ENCODE data around the gene ZNF618.

ZNF618 gene, protein sequence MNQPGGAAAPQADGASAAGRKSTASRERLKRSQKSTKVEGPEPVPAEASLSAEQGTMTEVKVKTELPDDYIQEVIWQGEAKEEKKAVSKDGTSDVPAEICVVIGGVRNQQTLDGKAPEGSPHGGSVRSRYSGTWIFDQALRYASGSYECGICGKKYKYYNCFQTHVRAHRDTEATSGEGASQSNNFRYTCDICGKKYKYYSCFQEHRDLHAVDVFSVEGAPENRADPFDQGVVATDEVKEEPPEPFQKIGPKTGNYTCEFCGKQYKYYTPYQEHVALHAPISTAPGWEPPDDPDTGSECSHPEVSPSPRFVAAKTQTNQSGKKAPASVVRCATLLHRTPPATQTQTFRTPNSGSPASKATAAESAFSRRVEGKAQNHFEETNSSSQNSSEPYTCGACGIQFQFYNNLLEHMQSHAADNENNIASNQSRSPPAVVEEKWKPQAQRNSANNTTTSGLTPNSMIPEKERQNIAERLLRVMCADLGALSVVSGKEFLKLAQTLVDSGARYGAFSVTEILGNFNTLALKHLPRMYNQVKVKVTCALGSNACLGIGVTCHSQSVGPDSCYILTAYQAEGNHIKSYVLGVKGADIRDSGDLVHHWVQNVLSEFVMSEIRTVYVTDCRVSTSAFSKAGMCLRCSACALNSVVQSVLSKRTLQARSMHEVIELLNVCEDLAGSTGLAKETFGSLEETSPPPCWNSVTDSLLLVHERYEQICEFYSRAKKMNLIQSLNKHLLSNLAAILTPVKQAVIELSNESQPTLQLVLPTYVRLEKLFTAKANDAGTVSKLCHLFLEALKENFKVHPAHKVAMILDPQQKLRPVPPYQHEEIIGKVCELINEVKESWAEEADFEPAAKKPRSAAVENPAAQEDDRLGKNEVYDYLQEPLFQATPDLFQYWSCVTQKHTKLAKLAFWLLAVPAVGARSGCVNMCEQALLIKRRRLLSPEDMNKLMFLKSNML

DNA sequence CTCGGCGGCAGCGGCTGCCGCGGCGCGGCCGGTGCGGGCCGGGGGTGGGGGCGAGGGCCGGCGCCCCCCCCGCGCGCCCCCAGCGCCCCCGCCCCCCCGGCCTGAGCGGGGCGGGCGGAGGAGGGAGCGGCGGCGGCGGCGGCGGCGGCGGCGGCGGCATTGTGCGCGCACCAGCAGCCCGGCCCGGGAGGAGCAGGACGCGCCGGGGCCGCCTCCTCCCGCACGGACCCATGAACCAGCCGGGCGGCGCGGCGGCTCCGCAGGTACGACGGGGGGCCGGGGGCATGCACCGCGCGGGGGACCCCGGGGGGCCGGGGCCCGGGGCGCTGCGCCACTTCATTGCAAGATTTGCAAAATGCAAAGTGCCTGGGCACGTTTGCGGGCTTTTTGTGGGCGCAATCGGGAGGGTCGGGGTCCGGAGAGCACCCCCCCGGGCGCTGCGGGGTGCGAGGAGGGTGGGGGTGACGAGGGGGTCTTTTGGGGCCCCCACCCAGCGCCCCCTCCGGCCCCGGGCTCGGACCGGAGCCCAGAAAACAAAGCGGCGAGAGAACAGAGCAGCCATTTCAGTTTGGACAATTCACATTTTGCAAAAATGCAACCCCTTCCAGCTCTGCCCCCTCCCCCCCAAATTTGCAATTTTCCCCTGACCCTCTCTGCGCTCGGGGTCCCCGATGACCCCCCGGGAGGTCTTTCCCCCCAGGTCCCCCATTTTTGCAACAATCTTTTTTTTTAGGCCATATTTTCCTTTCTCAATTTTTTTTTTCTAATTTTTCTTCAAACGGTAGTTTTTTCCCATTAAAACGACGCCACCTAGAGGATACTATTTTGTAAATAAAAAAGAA is at the start of gene ZNF618:
TSS of gene ZNF618 (plus strand) at position 159 of the 842 bp plus-strand sequence. CDS start at position 231, 72 bp downstream.
- peaks cover 49% of the 10 kb centered on the region for H3K4me1 ChIP-seq (ENCODE audit: insufficient read depth, low read length, poor library complexity, severe bottlenecking)
- H3K4me2 ChIP-seq (ENCODE audit: low read depth, low read length, poor library complexity, severe bottlenecking), result peak within 1 kb of the TSS; percentile 94
- H3K36me3 ChIP-seq (ENCODE audit: insufficient read depth, low read length), result no peaks in the 10 kb centered on the region
- H3K9me2 ChIP-seq (replicated peaks; ENCODE audit: low read depth, low read length), result no peaks in the 10 kb centered on the region
- peak within 1 kb of the TSS; percentile 82 for H2AFZ ChIP-seq (ENCODE audit: low read length)
- H3K9ac ChIP-seq (ENCODE audit: low read depth, low read length, poor library complexity, severe bottlenecking), result peak within 1 kb of the TSS; percentile 86
- no peaks in the 10 kb centered on the region for H3K27me3 ChIP-seq (ENCODE audit: insufficient read depth, low read length, poor library complexity, severe bottlenecking)
- peaks cover 45% of the 10 kb centered on the region for H3K79me2 ChIP-seq (ENCODE audit: insufficient read depth, low read length)
- no peaks in the 10 kb centered on the region for H3K9me3 ChIP-seq (ENCODE audit: insufficient read depth, low read depth, low read length)
- no peaks in the 10 kb centered on the region; the same call in 1 of the 2 replicates for H3F3A ChIP-seq (ENCODE audit: low read depth)
- peak within 1 kb of the TSS; percentile 79 for H3K4me3 ChIP-seq (ENCODE audit: low read length, poor library complexity, severe bottlenecking)
- H4K20me1 ChIP-seq (ENCODE audit: insufficient read depth, low read length, poor library complexity, severe bottlenecking), result no peaks in the 10 kb centered on the region
- no peak for TF ChIP-seq EZH2phosphoT487 (IDR thresholded peaks at IDR 0.05; ENCODE audit: borderline replicate concordance)
- TF ChIP-seq, protein P1, sequence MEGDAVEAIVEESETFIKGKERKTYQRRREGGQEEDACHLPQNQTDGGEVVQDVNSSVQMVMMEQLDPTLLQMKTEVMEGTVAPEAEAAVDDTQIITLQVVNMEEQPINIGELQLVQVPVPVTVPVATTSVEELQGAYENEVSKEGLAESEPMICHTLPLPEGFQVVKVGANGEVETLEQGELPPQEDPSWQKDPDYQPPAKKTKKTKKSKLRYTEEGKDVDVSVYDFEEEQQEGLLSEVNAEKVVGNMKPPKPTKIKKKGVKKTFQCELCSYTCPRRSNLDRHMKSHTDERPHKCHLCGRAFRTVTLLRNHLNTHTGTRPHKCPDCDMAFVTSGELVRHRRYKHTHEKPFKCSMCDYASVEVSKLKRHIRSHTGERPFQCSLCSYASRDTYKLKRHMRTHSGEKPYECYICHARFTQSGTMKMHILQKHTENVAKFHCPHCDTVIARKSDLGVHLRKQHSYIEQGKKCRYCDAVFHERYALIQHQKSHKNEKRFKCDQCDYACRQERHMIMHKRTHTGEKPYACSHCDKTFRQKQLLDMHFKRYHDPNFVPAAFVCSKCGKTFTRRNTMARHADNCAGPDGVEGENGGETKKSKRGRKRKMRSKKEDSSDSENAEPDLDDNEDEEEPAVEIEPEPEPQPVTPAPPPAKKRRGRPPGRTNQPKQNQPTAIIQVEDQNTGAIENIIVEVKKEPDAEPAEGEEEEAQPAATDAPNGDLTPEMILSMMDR (conservative IDR thresholded peaks at IDR 0.05; ENCODE audit: low read length), result peak; percentile 51; the same call in 1 of the 2 replicates

DNA sequence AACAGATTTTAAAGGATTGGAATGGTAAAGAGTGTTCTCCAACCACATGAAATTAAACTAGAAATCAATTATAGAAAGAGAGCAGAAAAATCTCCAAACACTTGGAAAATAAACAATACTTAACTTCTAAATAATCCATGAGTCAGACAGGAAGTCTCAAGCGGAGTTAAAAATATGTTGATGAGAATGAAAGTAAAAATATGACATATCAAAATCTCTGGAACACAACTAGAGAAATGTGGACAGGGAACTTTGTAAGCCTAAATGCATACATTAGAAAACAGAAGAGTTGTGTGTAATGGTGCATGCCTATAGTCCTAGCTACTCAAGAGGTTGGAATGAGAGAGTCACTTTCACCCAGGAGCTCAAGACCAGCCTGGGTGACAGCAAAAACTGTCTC is 47.9 kb upstream of the ZNF618 start:
- H3K79me2 ChIP-seq (ENCODE audit: insufficient read depth, low read length), result no peaks in the 10 kb centered on the region
- no peak overlapping the region for H2AFZ ChIP-seq (ENCODE audit: low read length)
- H3K4me2 ChIP-seq (ENCODE audit: low read depth, low read length, poor library complexity, severe bottlenecking), result no peak overlapping the region
- no peak overlapping the region for H3K4me3 ChIP-seq (ENCODE audit: low read length, poor library complexity, severe bottlenecking)
- no peaks in the 10 kb centered on the region for H3K9me2 ChIP-seq (replicated peaks; ENCODE audit: low read depth, low read length)
- no peak overlapping the region for H3K9ac ChIP-seq (ENCODE audit: low read depth, low read length, poor library complexity, severe bottlenecking)
- no peaks in the 10 kb centered on the region for H3K27me3 ChIP-seq (ENCODE audit: insufficient read depth, low read length, poor library complexity, severe bottlenecking)
- H4K20me1 ChIP-seq (ENCODE audit: insufficient read depth, low read length, poor library complexity, severe bottlenecking), result no peaks in the 10 kb centered on the region
- no peaks in the 10 kb centered on the region for H3K4me1 ChIP-seq (ENCODE audit: insufficient read depth, low read length, poor library complexity, severe bottlenecking)
- TF ChIP-seq, protein P1 (conservative IDR thresholded peaks at IDR 0.05; ENCODE audit: low read length), result no peak
- no peak for TF ChIP-seq EZH2phosphoT487 (IDR thresholded peaks at IDR 0.05; ENCODE audit: borderline replicate concordance)
- H3F3A ChIP-seq (ENCODE audit: low read depth), result no peaks in the 10 kb centered on the region
- no peaks in the 10 kb centered on the region for H3K36me3 ChIP-seq (ENCODE audit: insufficient read depth, low read length)
- H3K9me3 ChIP-seq (ENCODE audit: insufficient read depth, low read depth, low read length), result peaks cover under 1% of the 10 kb centered on the region

DNA sequence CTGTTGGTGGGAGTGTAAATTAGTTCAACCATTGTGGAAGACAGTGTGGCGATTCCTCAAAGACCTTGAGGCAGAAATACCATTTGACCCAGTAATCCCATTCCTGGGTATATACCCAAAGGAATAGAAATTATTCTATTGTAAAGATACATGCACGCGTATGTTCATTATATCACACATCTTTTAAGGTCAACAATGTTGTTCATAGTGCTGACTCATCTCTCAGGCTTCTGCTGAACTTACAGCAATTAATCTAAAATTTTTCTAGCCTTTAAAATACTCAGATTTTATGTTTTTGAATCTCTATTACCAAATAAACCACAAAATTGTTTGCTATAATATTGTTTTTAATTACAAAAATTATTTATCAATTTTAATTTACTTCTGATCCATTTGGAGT is 38.8 kb upstream of the ZNF618 start:
- no peaks in the 10 kb centered on the region for H3K27me3 ChIP-seq (ENCODE audit: insufficient read depth, low read length, poor library complexity, severe bottlenecking)
- no peaks in the 10 kb centered on the region for H3F3A ChIP-seq (ENCODE audit: low read depth)
- H3K4me2 ChIP-seq (ENCODE audit: low read depth, low read length, poor library complexity, severe bottlenecking), result no peak overlapping the region
- H3K4me1 ChIP-seq (ENCODE audit: insufficient read depth, low read length, poor library complexity, severe bottlenecking), result no peaks in the 10 kb centered on the region
- no peak overlapping the region for H3K4me3 ChIP-seq (ENCODE audit: low read length, poor library complexity, severe bottlenecking)
- no peak overlapping the region for H2AFZ ChIP-seq (ENCODE audit: low read length)
- no peaks in the 10 kb centered on the region for H4K20me1 ChIP-seq (ENCODE audit: insufficient read depth, low read length, poor library complexity, severe bottlenecking)
- no peaks in the 10 kb centered on the region for H3K36me3 ChIP-seq (ENCODE audit: insufficient read depth, low read length)
- no peaks in the 10 kb centered on the region for H3K9me2 ChIP-seq (replicated peaks; ENCODE audit: low read depth, low read length)
- H3K9me3 ChIP-seq (ENCODE audit: insufficient read depth, low read depth, low read length), result peaks cover 8% of the 10 kb centered on the region
- TF ChIP-seq, protein P1 (conservative IDR thresholded peaks at IDR 0.05; ENCODE audit: low read length), result no peak
- TF ChIP-seq EZH2phosphoT487 (IDR thresholded peaks at IDR 0.05; ENCODE audit: borderline replicate concordance), result no peak
- H3K9ac ChIP-seq (ENCODE audit: low read depth, low read length, poor library complexity, severe bottlenecking), result no peak overlapping the region
- H3K79me2 ChIP-seq (ENCODE audit: insufficient read depth, low read length), result no peaks in the 10 kb centered on the region
